CD4-positive, alpha-beta T cell treated with Interleukin-6 at 100 ng/mL for 8 hours (primary cell): ENCODE measurements around the gene FPR1.
A peak's percentile ranks its signal among the peaks of the same experiment; 100 is the strongest.

Source experiments
- DNase-seq: peaks from one replicate; pipeline ENCODE4 v3.0.0-alpha.2; 2020; ENCODE audit warnings: mixed read lengths, low spot score

The FPR1 gene, protein sequence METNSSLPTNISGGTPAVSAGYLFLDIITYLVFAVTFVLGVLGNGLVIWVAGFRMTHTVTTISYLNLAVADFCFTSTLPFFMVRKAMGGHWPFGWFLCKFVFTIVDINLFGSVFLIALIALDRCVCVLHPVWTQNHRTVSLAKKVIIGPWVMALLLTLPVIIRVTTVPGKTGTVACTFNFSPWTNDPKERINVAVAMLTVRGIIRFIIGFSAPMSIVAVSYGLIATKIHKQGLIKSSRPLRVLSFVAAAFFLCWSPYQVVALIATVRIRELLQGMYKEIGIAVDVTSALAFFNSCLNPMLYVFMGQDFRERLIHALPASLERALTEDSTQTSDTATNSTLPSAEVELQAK

DNA sequence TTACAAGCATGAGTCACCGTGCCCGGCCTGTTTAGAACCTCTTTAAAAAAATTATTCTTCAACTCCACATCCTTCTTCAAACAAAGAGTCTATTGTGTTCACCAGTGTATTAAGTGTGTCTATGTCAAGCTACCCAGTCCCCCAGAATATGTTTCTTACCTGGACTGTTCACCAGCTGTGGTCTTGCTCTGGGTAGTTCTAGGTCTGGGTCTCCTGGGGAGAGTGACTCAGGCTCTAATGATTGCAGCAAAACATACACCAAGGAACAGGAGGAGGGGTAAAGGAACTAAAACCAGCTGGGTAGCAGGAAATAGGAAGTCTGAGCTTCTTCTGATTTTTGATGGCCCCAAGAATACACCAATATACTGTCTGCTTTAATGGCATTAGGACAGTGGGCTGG lies at the start of gene FPR1:
Gene FPR1, minus strand, starts transcription at position 224 of the 400 bp plus-strand sequence. CDS start 4,884 bp downstream, outside the sequence.
- DNase-seq, result no peak

DNA sequence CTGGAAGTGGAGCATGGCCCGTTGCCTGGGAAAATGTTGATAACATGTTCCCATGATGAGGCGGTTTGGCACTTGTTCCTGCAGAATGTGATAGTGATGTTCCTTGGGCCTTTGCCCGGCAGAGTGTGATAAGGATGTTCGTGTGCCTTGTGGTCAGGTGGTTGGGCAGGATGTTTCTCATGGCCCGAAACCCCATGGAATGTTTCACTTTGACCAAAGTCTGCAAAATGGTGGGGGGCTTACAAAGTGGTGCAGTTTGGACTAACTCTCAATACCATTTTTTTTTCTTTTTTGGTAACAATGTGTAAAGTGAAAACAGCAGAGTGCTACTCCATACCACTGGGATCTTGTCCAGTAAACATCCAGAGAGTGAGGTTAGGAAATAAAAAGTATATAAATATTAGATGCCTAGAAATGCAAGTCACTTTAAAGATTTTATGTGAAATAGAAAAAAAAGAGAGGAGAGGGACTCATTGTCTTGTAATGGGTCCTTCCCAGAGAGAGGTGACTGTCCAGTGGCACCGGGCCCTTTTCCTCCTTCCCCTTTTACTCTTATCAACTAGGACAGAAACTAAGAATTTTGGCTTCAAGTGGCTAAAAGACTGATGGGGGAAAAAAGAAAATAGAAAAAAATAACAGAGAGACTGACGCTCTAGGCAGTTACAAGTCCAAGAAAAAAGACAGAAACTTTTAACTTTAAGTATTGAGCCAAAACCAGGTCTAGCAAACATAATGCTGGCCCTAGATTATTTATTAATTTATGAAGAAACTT lies 49.0 kb upstream of the FPR1 start:
- no peak for DNase-seq

DNA sequence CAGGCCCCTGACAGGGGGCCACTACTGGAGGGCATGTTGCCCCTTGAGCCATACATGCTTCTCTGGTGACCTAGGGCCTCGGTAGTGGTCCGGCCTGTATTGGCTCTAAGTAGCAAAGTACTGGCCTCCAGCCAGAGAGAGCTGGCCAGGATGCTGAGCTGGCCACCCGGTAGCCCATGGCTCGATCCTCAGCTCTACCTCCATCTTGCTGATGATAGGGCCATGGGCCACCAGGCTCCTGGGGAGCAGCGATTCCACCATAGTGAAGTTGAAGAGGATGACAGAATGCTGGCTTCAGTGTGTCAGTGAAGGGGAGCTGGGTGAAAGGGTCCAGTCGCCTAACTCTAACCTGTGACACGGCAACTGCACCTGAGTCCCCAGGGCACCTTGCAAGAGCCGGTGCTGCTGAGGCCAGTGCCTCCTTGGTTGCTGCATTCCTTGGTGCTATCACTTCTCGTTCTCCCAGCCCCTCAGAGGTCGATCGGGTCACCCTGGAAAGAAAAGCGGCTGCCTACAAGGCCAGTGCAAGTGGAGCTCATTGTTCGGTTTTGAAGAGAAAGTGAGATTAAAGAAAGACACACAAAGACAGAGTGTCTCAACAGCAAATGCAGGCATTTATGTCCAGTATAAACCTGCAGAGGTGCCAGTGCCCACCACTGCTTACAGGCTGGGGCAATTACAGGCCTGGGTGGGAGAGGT lies 48.2 kb upstream of the FPR1 start:
- DNase-seq, result no peak

DNA sequence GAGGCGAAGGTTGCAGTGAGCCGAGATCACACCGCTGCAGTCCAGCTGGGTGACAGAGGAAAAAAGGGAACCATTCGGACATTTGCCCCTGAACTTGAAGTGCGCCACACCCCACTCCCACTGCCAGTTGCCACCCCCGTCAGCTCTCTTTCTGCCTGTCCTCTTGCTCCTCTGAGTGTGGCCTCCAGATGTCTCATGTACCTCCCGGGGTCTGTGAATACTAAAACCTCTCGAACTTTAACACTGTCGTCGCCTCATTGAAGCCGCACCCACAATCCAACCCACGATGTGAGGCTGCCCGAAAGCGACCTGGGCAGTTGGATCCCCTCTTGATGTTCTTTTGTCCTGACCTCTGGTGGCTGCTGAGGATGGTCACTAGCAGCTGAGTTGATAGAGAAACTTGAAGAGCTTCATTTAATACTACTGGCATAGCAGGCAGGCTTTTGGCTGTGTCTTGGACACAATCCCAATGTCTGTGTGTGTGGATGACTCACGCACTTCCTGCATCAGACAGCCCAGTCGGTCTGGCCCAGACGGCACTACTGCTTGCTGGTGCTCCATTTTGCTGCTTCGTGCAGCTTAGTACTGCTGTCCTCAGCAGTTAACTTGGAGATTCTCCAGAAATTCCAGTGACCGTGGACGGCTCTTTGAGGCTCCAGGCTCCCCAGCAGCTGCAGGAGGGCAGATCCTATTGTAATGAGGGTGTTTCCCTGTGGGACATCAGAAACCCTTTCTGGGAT lies 47.5 kb upstream of the FPR1 start:
- no peak for DNase-seq

DNA sequence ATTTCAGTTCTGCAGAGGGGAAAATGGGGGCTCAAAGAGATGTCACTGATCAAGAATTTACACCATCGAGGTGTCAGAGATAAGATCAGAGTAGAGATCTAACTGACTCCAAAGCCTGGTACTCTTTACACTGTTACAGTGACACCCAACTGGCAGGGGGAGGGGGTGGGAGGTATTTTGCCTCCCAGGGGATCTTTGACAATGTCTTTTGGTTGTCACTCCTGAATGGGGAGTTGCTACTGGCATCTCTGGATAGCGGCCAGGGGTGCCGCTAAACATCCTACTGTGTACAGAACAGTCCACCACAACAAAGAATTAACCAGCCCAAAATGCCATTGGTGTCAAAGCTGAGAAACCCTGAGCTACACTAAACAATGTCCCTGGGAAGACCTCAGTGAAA lies 46.4 kb upstream of the FPR1 start:
- DNase-seq, result no peak

DNA sequence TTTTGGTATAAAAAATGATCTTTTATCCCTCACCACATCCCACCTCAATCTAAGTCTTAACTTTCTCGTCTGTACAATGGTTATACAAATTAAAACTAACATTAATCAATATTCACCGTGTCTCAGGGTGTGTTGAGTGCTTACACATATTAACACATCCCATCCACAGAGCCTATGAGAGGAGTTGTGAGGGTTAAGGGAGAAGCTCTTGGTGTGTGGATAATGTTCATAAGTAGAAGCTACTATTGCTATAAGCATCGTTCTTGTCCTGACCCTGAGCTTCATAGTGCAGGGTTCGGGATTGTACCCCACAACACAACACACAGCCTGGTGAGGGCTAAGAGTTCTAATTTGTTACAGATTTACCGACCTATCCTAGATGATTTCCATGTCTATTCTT lies 45.8 kb upstream of the FPR1 start:
- no peak for DNase-seq

DNA sequence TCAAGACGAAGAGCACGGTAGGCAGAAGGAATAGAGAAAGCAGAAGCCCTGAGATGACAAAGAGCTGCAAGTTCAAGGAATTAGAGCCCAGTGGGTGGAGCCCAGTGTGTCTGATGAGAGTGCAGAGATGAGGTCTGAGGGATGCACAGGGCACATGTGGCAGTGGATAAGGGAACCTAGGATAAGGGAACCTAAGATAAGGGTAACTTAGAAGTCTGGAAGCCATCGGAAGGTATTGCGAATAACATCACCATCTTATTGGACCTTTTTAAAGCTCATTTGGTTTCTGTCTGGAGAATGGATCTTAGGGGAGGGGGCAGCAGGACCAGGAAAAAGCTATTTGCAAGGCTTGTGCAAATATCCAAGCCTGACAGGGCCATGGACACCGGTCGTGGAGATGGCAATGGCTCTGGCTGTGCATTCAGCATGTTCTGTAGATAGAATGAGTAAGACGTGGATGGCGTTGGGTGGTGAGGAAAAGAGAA lies 44.6 kb upstream of the FPR1 start:
- DNase-seq, result no peak

DNA sequence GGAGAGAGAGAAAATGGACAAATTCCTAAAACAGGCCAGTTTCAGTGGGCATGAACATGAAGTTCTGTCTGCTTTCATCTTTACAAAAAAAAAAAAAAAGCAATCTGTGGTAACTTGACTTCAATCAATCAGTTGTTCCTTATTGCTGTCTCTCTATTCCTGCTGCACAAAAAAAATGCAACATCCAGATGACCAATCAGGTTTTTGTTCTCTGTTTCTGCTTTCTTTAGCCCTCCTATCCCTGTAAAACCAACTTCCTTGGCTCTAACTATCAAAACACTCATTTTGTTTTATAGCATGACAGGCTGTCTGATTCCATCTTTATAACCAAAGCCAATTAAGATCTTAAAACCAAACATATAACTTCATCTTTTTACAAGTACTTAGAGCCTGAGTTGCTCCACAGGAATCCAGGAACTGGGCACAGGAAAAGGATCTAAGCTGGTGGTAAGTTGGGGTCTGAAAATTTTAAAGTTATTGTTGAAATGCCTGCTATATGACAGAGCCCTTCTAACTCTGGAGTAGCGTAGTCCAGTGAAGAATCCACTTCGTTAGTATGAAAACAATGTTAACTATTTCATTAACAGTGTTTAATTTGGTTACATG lies 43.3 kb upstream of the FPR1 start, which contains the start of gene FPR3:
Gene FPR3, plus strand, starts transcription at position 273 of the 606 bp plus-strand sequence. CDS start 28,592 bp downstream, outside the sequence.
- no peak for DNase-seq

DNA sequence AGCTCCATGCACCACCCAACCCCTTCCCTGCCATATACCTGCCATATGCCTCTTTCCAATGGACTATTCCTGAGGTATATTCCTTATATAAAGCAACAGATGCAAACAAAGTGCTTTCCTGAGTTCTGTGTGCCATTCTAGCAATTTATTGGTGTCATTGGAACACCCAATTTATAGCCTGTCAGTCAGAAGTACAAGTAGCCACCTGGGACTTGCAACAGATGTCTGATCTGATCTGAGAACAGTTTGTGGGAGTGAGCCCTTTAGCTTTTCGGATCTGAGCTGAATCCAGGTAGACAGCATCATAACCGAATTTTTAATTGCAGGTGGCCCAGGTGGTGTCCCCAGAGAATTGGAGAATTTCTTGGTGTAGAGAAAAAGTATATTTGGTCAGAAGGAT lies 42.3 kb upstream of the FPR1 start:
- DNase-seq, result no peak

DNA sequence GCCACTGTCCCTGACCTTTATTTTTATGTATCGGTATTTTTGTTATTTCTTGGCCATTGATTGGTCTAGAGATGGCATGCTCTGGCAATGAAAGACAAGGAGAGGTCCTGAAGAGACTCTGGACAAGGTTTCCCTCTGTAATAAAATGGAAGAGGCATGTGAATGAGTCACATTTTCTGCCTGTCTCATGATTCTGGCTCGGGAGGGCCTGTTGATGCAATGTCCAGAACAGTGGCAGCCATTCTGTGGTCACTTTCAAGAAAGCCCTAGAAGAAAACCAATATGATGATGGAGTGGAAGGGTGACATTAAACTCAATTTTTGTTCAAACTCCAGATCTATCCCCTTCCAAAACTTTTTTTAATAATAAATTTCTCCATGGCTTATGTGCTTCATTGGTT lies 41.3 kb upstream of the FPR1 start:
- no peak for DNase-seq

DNA sequence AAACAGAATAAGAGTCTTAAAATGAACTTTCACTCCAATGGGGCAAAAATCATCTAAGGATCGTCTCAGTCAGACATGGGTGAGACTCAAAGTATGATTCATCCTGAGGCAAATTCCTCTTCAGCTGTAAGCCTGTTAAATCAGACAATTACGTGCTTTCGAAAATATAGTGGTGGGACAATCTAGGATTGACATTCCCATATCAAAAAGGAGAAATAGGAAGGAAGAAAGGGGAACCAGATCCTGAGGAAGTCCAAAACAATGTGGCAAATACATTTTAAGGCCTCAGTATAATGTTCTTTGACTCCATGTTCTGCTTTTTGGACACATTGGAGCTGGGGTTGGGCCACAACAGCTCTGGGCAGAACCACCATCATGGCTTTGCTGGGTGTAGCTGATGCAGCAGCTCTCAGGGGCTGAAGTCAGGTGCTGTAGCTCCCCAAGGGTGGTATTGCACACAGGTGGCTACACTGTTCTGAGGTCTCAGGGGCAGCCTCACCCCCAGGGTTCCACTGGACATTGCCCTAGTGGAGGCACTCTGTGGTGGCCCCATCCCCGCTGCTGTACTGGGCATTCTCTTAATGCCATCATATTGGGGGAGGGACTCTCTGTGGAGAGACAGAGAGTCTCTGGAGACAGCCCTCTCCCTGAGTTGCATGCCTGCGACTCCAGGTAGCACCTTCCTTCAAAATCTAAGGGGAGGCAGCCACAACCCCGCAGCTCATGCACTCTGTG lies 37.5 kb upstream of the FPR1 start:
- no peak for DNase-seq

DNA sequence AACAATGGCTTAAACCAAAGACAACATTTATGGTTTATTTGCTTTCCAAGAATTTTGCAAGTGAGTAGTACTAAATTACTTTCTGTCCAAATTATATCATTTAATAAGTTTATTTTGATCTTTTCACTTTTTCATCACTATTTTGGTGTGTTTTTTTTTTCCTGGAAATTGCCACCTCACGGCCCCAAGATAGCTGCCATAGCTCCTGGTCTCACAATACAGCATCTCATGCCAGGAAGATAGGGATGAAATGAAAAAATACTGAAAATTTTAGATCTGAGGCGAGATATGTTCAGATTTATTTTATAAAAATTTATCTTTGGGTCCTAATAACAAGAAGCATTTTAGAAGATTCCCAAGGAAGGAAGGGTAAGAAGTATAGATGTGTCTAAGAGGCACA lies 36.4 kb upstream of the FPR1 start:
- DNase-seq, result no peak

DNA sequence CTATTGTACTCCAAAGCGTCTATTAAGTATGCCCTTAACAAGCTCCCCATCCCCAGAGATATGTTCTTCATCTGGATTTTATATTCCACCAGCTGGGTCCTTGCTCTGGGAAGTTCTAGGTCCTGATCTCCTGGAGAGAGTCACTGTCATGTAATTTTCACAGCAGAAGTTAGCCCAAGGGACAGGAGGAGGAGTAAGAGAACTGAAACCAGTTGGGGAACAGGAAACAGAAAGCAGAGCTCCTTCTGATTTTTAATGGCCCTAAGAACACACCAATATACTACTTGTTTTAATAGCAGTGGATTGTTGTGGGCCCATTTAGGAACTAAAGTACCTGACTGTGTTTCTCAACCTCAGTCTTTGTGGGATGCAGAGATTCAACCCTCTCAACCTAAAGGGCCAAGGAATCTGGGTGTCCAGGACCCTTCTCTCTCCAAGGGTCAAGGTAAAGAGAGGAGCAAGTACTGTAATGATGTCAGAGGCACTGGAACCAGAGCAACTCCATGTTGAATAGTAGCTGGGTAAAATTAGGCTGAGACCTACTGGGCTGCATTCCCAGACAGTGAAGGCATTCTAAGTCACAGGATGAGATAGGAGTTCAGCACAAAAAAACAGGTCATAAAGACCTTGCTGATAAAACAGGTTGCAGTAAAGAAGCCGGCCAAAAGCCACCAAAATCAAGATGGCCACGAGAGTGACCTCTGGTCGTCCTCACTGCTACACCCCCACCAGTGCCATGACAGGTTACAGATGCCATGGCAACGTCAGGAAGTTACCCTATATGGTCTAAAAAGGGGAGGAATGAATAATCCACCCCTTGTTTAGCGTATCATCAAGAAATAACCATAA lies 35.2 kb upstream of the FPR1 start:
- no peak for DNase-seq

DNA sequence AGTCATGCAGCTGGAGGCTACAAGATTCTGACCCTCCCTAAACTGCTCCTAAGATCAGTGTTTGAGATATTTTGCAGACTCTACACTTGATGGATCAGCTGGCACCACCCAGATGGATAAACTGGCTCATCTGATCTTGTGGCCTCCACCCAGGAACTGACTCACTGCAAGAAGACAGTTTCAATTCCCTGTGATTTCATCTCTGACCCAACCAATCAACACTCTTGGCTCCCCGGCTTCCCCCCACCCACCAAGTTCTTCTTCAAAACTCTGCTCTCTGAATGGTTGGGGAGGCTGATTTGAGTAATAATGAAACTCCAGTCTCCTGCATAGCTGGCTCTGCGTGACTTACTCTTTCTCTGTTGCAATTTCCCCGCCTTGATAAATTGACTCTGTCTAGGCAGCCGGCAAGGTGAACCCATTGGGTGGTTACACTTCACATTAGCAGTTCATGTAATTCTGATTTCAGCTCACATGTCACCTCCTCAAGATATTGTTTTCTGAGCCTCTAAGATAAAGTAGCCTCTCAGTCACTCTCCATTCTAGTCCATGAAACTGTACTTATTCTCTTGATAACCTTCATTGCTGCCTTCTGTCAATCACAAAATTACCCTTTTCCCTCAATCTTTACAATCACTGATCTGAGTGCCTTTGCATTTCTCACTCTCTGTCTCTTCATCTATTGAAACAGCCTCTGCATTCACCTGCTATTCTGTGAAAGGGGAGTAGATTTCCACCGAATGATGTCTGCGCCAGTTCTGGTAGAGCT lies 33.4 kb upstream of the FPR1 start:
- peak; percentile 3 for DNase-seq

DNA sequence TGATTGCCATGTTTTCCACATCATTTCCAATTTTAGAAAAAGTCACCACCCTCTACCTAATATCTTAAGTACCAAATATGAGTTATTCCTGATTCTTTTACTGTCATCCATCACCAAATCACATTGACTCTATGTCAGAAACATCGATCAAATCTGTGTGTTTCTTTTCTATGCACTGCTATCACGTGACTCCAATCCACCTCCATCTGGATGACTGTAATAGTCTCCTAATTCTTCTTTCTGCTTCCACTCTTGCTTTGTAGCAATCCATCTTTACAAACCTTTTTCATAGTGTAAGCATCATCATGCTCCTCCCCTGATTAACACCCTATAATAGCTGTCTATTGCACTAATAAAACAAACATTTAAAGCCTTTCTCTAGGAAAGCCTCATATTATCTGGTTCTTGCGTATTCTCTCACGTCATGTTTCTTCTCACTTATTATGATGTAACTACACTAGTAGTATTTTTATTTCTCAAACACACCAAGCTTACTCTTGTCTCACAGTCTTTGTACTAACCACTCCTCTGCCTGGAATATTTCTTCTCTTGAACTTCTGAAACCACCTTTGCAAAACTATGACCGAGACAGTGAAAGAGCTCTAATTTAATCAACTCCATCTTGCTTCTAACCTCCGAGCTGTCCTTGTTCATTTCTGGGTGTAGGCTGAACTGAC lies 32.6 kb upstream of the FPR1 start:
- no peak for DNase-seq

DNA sequence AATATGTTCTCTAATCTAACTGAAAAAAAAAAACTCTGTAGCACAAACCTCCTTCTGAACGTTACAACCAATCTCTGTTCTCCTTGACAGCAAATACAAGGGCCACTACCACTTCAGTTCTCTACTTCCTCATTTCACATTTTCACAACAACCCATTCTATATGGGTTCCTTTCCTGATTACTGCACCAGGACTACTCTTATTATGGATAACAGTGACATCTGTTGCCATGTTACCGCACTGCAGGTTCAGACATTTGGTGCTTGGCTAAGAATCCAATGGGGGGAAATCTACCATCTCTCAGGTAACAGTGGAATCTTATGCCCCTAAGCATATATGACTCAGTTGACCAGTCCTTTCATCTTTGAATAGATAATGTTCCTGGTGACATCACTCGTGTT lies 31.7 kb upstream of the FPR1 start:
- DNase-seq, result no peak

DNA sequence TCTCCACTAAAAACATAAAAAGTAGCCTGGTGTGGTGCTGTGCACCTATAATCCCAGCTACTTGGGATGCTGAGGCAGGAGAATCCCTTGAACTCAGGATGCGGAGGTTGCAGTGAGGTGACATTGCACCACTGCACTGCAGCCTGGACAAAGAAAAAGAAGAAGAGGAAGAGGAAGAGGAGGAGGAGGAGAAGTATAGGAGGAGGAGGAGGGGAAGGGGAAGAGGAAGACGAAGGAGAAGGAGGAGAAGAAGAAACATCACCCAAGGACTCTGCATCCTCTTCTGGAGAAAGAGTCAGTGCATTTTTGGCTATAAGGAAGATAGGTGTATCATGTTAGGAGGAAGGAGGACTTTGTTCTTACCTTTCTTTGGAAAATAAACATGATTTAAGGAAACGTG lies 30.3 kb upstream of the FPR1 start:
- DNase-seq, result no peak

DNA sequence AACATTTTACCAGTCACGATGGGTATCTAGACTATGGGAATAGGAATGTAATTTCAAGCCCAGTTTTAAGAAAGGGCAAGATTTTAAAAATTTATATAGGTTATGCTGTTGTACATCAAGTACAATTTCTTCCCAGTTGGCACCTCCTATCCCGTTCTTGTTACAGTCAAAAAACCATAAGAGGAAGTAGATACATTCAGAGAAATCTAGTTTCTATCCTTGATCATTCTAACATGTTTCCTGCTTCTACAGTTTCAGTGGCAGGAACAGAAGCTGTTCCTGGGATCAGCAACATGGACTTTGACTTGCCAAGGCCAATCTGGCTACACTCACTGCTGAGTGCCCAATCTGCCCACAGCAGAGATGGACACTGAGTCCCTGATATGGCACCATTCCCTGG lies 28.6 kb upstream of the FPR1 start:
- DNase-seq, result no peak

DNA sequence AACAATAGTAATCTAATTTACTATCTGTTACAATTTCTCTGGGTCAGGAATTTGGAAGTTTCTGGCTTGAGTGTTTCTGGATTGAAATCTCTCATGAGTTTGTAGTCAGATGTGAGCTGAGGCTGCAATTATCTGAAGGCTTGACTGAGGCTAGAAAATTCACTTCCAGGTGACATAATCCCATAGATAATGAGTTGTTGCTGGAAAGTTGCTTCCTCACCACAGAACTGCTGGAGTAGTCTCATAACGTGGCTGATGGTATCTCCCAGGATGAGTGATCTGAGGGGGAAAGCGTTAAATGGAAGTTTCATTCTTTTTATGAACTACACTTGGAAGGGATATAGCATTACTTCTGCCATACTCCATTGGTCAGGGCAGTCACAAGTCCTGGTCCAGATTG lies 28.0 kb upstream of the FPR1 start:
- no peak for DNase-seq
